Kidney tubule cell (primary cell): ENCODE measurements around the gene SND1.
A peak's percentile ranks its signal among the peaks of the same experiment; 100 is the strongest.

Source experiments
- DNase-seq: peaks from one replicate; pipeline ENCODE4 v3.0.0-alpha.2; 2018; ENCODE audit warnings: low spot score

Gene SND1

GRCh38 chr7:127683776-127684681, 32.0 kb downstream of the SND1 start:
- no peak for DNase-seq

DNA sequence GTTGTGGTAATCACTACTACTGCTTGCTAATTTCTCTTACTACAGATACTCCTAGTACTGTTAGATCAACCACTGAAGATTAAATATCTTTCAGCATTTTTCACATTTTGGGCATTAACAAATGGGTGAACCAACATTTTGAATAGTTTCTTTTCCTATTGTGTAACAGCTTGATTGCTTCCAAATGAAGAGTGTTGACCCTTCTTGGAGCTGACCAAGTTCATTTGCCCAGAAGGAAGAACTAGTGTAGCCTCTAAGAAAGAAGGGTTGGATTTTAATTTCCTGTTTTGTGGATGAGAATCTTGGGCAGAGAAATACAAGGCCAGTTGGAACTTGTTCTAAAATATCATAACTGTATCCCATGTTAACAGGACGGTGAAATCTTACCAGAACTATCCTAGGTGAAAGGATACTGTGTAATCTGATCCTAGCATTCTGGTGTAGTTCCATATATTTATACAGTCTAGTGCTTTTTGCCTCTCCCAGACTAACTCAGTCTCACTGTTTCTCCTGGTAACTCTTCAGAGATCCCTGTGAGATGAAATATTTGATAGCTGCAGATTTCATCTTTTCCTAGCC, 37.3 kb downstream of the SND1 start:
- DNase-seq: no peak

DNA sequence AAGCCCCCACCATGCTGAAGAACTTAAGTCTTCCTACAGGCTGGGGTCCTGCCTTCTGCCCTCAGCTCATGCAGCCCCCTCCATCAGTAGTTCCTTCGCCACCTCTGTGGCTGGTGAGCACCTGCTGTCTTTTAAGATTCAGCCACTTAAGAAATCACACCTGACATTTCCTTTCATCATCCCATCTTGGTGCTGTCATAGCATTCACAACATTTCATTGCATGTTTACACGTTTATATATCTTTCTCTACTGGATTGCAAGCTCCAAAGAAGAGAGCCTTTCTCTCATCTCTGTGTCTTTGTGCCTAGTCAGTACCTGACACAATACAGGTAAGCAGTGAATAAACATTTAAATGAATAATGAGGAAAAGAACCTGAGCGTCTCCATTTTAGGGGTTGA, 38.3 kb downstream of the SND1 start:
- DNase-seq: no peak

- DNase-seq: no peak
Measured at GRCh38 chr7:127690806-127691205, 38.8 kb downstream of the SND1 start.

- DNase-seq: no peak
Measured at GRCh38 chr7:127692200-127692599, 40.2 kb downstream of the SND1 start.

- DNase-seq: no peak
Measured at GRCh38 chr7:127699853-127700252, 47.9 kb downstream of the SND1 start.

GRCh38 chr7:127702052-127702652, 50.2 kb downstream of the SND1 start:
- no peak for DNase-seq

GRCh38 chr7:127702938-127703337, 50.9 kb downstream of the SND1 start:
- no peak for DNase-seq

DNA sequence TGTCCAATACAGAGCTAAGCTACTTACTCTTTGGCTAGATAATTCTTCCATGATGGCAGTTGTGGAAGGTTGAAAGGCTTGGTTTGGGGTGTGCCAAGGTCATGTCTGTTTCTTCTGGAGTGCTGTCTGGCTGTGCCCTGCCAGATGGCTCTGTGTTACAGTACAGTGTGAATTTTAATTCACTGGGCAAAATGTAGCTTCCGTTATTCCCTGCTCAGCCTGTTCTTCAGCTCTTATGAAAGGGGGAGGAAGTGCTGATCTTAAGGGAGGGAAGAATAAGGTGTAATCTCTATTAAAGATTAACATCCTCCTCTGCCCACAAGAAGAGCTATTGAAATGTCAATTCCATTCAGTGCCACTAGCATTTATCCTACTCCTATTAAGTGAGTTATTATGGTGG, 52.2 kb downstream of the SND1 start:
- peak; percentile 75 for DNase-seq

DNA sequence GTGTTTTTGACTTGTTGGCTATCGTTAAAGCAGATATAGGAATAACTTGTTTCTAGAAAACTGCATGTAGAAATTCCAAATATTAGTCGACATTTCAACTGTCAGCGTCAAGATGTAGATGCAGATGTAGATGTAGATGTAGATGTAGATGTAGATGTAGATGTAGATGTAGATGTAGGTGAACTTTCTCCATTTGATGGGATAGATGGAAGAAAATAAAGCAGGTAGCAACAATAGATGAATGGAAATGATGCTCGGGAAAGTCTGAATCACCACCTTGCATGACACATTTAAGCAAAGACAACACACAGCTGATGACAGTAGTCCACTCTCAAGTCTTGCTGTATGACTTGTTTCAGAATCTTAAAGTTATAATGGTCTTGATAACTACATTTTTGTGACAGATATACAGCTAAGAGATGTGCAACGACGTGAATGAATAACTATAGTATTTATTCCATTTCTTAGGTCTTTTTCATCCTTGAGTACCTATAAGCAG, 53.5 kb downstream of the SND1 start:
- DNase-seq: peak; percentile 37

DNA sequence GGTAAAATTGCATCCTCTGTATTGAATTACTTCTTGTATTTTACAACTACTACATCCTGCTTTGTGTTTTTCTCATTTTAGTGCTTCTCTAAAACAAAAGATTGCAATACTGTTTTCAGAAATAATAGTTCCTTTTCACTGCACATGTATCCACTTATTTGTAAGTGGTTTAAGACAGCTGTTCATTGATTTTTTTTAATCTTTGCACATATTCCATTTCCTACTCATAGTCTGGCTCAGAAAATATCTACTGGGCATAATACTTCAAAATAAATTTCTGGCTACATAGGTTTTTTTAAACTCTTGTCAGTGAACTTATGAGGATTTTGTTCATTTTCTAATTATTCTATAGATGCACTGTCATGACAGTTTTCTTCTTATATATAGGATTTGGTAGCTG, 54.8 kb downstream of the SND1 start:
- DNase-seq: no peak

DNA sequence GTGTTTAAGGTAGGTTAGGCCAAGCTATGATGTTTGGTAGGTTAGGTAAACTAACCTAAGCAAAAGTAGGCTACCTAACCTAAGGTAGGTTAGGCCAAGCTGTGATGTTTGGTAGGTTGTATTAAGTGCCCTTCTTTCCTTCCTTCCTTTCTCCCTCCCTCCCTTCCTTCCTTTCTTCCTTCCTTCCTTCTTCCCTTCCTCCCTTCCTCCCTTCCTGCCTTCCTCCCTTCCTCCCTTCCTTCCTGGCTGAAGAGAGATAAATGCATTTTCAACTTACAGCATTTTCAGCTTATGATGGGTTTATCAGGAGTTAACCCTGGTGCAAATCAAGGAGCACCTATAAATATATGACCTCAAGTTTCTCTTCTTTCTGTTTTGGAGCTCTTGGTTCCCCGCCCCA, 56.2 kb downstream of the SND1 start:
- no peak for DNase-seq

GRCh38 chr7:127708788-127709187, 56.8 kb downstream of the SND1 start:
- peak; percentile 77 for DNase-seq

- no peak for DNase-seq
Measured at GRCh38 chr7:127710635-127711034, 58.6 kb downstream of the SND1 start.

GRCh38 chr7:127711872-127712271, 59.9 kb downstream of the SND1 start:
- no peak for DNase-seq

GRCh38 chr7:127713006-127713405, 61.0 kb downstream of the SND1 start:
- DNase-seq: no peak

GRCh38 chr7:127713758-127714157, 61.8 kb downstream of the SND1 start:
- no peak for DNase-seq

GRCh38 chr7:127715272-127715671, 63.3 kb downstream of the SND1 start:
- no peak for DNase-seq

GRCh38 chr7:127715901-127716300, 63.9 kb downstream of the SND1 start:
- DNase-seq: no peak

- DNase-seq: peak; percentile 56
Measured at GRCh38 chr7:127717502-127718339, 65.7 kb downstream of the SND1 start.

DNA sequence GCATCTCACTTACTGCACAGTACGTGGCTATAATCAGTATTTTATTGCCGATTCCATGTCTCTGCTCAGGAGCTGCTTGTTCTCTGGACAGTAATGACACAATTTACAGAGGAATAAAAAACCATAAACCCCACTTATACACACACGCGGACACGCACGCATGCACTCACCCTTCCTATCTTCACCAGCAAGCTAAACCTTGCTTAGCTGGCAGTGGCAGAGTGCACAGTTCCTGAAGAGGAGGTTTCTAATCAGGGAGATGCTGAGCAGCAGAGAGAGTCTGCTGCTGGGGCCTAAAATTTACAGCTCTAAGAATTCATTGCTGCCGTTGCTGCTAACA, 66.3 kb downstream of the SND1 start:
- DNase-seq: no peak

- DNase-seq: no peak
Measured at GRCh38 chr7:127726476-127726875, 74.5 kb downstream of the SND1 start.
